ENCODE data around the gene ZNF500. TPM values are rescaled to one million over a fixed set of nuclear protein-coding genes. Genes with fewer than 3 reads are reported as not detected.

The ZNF500 gene
- total and polyA plus RNA-seq, 2 of the 4 experiments (the other 2 are of a cell fraction): 4.5 to 5.9 TPM

- peaks cover 2% of the 10 kb centered on the region; the same call in 1 of the 2 replicates for H3K36me3 ChIP-seq (ENCODE audit: control insufficient read depth, insufficient read depth, low read length)
- H4K5ac ChIP-seq (ENCODE audit: low read depth, low read length): no peak overlapping the region
- no peaks in the 10 kb centered on the region for H3K27me3 ChIP-seq (ENCODE audit: control insufficient read depth, insufficient read depth, low read length)
- no peak overlapping the region for H2AK5ac ChIP-seq (ENCODE audit: low read depth, low read length)
- in situ Hi-C loops (cut with MboI; ENCODE audit: low sequenced_read_pairs) (no loop called here), intact Hi-C loops (cut with micrococcal nuclease) (no loop called here), dilution Hi-C loops (cut with HindIII; ENCODE audit: low sequenced_read_pairs, unreplicated experiment) (no loop called here)
- no peak overlapping the region for H3K56ac ChIP-seq (ENCODE audit: extremely low read depth, insufficient read depth, low read length)
- H3K9me1 ChIP-seq (ENCODE audit: insufficient read depth, low read length): no peaks in the 10 kb centered on the region
- H2BK5ac ChIP-seq (ENCODE audit: low read depth, low read length, poor library complexity, severe bottlenecking): no peak overlapping the region
- H2BK20ac ChIP-seq (ENCODE audit: low read depth, low read length): no peak overlapping the region
- H3K23ac ChIP-seq (ENCODE audit: low read depth, low read length): no peak overlapping the region
- H3K4me2 ChIP-seq (ENCODE audit: low read depth, low read length): no peak overlapping the region
- no TSS peak for BruUV-seq (replicated peaks)
- no peak overlapping the region for H3K9ac ChIP-seq (ENCODE audit: low read depth, low read length)
- H3K4ac ChIP-seq (ENCODE audit: low read depth, low read length): no peak overlapping the region
- no peak overlapping the region for H3K4me3 ChIP-seq (ENCODE audit: insufficient read depth, low read depth, low read length)
- H4K8ac ChIP-seq (ENCODE audit: low read depth in 2 of 2, low read length in 2 of 2): no peak overlapping the region
- H3K18ac ChIP-seq (ENCODE audit: low read depth, low read length): no peak overlapping the region
- ChIA-PET CTCF (interaction anchor here (0.5 kb wide), 1 partner anchor 14 kb away, joined by 3 read pairs; no protein-coding TSS in a partner anchor), POLR2A (ENCODE audit: unreplicated experiment) (no interaction called here)
- 0 out of 4 replicates have a peak, but pooled peaks cover 0 to 7% of the 10 kb centered on the region in 2 experiments for H3K79me1 ChIP-seq (ENCODE audit: low read depth in 1 of 2, low read length in 2 of 2)
- no peak overlapping the region for H2BK15ac ChIP-seq (ENCODE audit: low read depth, low read length)
- DNase-seq (no peak), ATAC-seq (ENCODE audit: low read depth) (no peak)
- H3K27ac ChIP-seq (ENCODE audit: insufficient read depth, low read length): no peak overlapping the region
- TF ChIP-seq POLR2A (IDR thresholded peaks at IDR 0.05; ENCODE audit: low read depth, low read length) (no peak), SMC3 (IDR thresholded peaks at IDR 0.05; ENCODE audit: low read depth, low read length) (no peak), CHD1 (IDR thresholded peaks at IDR 0.05; ENCODE audit: low read depth, low read length) (no peak), ELK1 (IDR thresholded peaks at IDR 0.05; ENCODE audit: borderline replicate concordance, low read depth, low read length) (no peak), NFE2L2 (IDR thresholded peaks at IDR 0.05; ENCODE audit: low read depth, low read length) (no peak), MAZ (IDR thresholded peaks at IDR 0.05; ENCODE audit: borderline replicate concordance, low read depth, low read length) (no peak), RFX5 (IDR thresholded peaks at IDR 0.05; ENCODE audit: low read depth, low read length) (no peak)
- WGBS, 2 experiments (ENCODE audit: extremely low coverage in 2 of 2, insufficient read length in 1 of 2): 92% methylated on average over 4 of the region's 22 CpGs; no CpG with 5 or more reads in 1 of the 2 experiments
- no peaks in the 10 kb centered on the region for H3K9me3 ChIP-seq (ENCODE audit: control insufficient read depth, insufficient read depth, low read length)
- H2AFZ ChIP-seq (replicated peaks; ENCODE audit: low read length, poor library complexity): no peak overlapping the region
- H4K20me1 ChIP-seq (ENCODE audit: insufficient read depth, low read length): no peaks in the 10 kb centered on the region
- peaks cover 5% of the 10 kb centered on the region; the same call in 1 of the 2 replicates for H3K4me1 ChIP-seq (ENCODE audit: control insufficient read depth, insufficient read depth, low read length)
- H3K14ac ChIP-seq (replicated peaks; ENCODE audit: low read depth, low read length): no peak overlapping the region
- H4K91ac ChIP-seq (ENCODE audit: insufficient read depth, low read depth, low read length): no peak overlapping the region
- no peak overlapping the region for H2BK120ac ChIP-seq (ENCODE audit: low read depth, low read length)
- no peak overlapping the region for H2AK9ac ChIP-seq (replicated peaks; ENCODE audit: low read depth, low read length, poor library complexity)
These were observed 30.9 kb upstream of the ZNF500 start for GRCh38 chr16:4797805-4798252.
